Endothelial cell of umbilical vein (primary cell): ENCODE measurements around the gene GBF1.

Experiments used
- CTCF ChIP-seq, 2 donors: IDR thresholded peaks; 1 replicate in 1 of 2; 2 replicates in 1 of 2; pipeline ENCODE4 v1.5.1; 2011; ENCODE audit warnings: low read length in 2 of 2, mild to moderate bottlenecking in 2 of 2, moderate library complexity in 2 of 2, control low read depth in 1 of 2, inconsistent platforms in 1 of 2, low read depth in 1 of 2; ENCODE audit not compliant: insufficient read depth in 1 of 2; ENCODE audit errors: extremely low read depth in 1 of 2
- EZH2 ChIP-seq: IDR thresholded peaks from 2 replicates; pipeline ENCODE4 v1.6.1; 2012; ENCODE audit warnings: borderline replicate concordance, low read depth, mild to moderate bottlenecking, moderate library complexity, low read length, inconsistent platforms; ENCODE audit not compliant: severe bottlenecking
- POLR2A ChIP-seq: IDR thresholded peaks from 2 replicates; pipeline ENCODE4 v1.6.1; 2012; ENCODE audit warnings: low read depth, mild to moderate bottlenecking, control low read depth, low read length
- POLR2AphosphoS5 ChIP-seq: IDR thresholded peaks from 2 replicates; pipeline ENCODE4 v1.6.1; 2012; ENCODE audit warnings: low read depth, mild to moderate bottlenecking, control low read depth, low read length, moderate library complexity; ENCODE audit not compliant: insufficient read depth

GRCh38 chr10:102262744-102263370, 17.5 kb downstream of the GBF1 start:
- no peak for TF ChIP-seq CTCF (IDR thresholded peaks at IDR 0.05; ENCODE audit: extremely low read depth in 1 of 2, insufficient read depth in 1 of 2, low read depth in 1 of 2, low read length in 2 of 2)
- no peak for TF ChIP-seq POLR2A
- TF ChIP-seq POLR2AphosphoS5 = no peak
- no peak for TF ChIP-seq EZH2
